ENCODE data around the gene OR4F15.

The OR4F15 gene

GRCh38 chr15:101803209-101803608 lies 8.8 kb upstream of the OR4F15 start, which contains the start of gene OR4F6:
OR4F6 (plus strand) TSS chr15:101803509; CDS start chr15:101805720, 2,211 bp downstream.
- H3K9me3 ChIP-seq (ENCODE audit: control insufficient read depth, low read length) = no peaks in the 10 kb centered on the region
- TF ChIP-seq CTCF (IDR thresholded peaks at IDR 0.05) = no peak
- H2AFZ ChIP-seq = no peak within 1 kb of the TSS
- H3K4me2 ChIP-seq (ENCODE audit: low read length) = no peak within 1 kb of the TSS
- no peaks in the 10 kb centered on the region for H3K79me2 ChIP-seq
- H3K9ac ChIP-seq = no peak within 1 kb of the TSS
- no peak within 1 kb of the TSS for H3K27ac ChIP-seq
- no peaks in the 10 kb centered on the region for H3K27me3 ChIP-seq (ENCODE audit: control insufficient read depth, insufficient read depth, low read length)
- H3K4me3 ChIP-seq (ENCODE audit: low read depth, low read length) = no peak within 1 kb of the TSS
- H3K4me1 ChIP-seq = no peaks in the 10 kb centered on the region
- H3K36me3 ChIP-seq (ENCODE audit: control insufficient read depth, insufficient read depth, low read length) = no peaks in the 10 kb centered on the region

GRCh38 chr15:101803676-101804075 lies 8.3 kb upstream of the OR4F15 start:
- Histone ChIP-seq H3K4me2 (ENCODE audit: low read length) (no peak overlapping the region), H3K9ac (no peak overlapping the region), H3K36me3 (ENCODE audit: control insufficient read depth, insufficient read depth, low read length) (no peaks in the 10 kb centered on the region), H3K27me3 (ENCODE audit: control insufficient read depth, insufficient read depth, low read length) (no peaks in the 10 kb centered on the region), H3K27ac (no peak overlapping the region), H3K4me3 (ENCODE audit: low read depth, low read length) (no peak overlapping the region), H3K4me1 (no peaks in the 10 kb centered on the region), H3K9me3 (ENCODE audit: control insufficient read depth, low read length) (no peaks in the 10 kb centered on the region), H3K79me2 (no peaks in the 10 kb centered on the region), H2AFZ (no peak overlapping the region)
- no peak for TF ChIP-seq CTCF (IDR thresholded peaks at IDR 0.05)

GRCh38 chr15:101804375-101804774 lies 7.6 kb upstream of the OR4F15 start:
- H3K79me2 ChIP-seq = no peaks in the 10 kb centered on the region
- no peak overlapping the region for H3K9ac ChIP-seq
- TF ChIP-seq CTCF (IDR thresholded peaks at IDR 0.05) = no peak
- no peaks in the 10 kb centered on the region for H3K27me3 ChIP-seq (ENCODE audit: control insufficient read depth, insufficient read depth, low read length)
- H3K9me3 ChIP-seq (ENCODE audit: control insufficient read depth, low read length) = no peaks in the 10 kb centered on the region
- H3K4me2 ChIP-seq (ENCODE audit: low read length) = no peak overlapping the region
- H2AFZ ChIP-seq = no peak overlapping the region
- no peak overlapping the region for H3K4me3 ChIP-seq (ENCODE audit: low read depth, low read length)
- no peaks in the 10 kb centered on the region for H3K4me1 ChIP-seq
- H3K27ac ChIP-seq = no peak overlapping the region
- no peaks in the 10 kb centered on the region for H3K36me3 ChIP-seq (ENCODE audit: control insufficient read depth, insufficient read depth, low read length)

DNA sequence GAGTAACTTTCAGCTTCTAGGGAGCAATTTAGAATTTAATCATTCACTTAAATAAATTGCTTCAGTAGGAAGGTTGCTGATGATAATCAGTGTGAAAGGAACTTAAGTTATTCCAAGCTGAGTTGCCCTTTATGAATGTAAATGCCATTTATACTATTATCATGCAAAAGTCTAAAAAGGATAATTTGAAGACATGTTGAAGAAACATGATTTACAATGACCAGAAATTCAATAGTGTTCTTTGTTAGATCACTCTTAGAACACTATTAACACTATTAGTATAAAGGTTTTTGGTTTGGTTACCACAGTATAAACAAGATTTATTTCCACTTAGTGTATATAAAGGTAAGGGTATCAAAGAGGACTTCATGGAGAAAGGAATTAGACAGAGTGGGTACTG lies 7.1 kb upstream of the OR4F15 start:
- H2AFZ ChIP-seq = no peak overlapping the region
- H3K9ac ChIP-seq = no peak overlapping the region
- no peaks in the 10 kb centered on the region for H3K4me1 ChIP-seq
- no peak overlapping the region for H3K27ac ChIP-seq
- no peaks in the 10 kb centered on the region for H3K27me3 ChIP-seq (ENCODE audit: control insufficient read depth, insufficient read depth, low read length)
- no peak overlapping the region for H3K4me3 ChIP-seq (ENCODE audit: low read depth, low read length)
- no peak overlapping the region for H3K4me2 ChIP-seq (ENCODE audit: low read length)
- no peaks in the 10 kb centered on the region for H3K36me3 ChIP-seq (ENCODE audit: control insufficient read depth, insufficient read depth, low read length)
- H3K9me3 ChIP-seq (ENCODE audit: control insufficient read depth, low read length) = no peaks in the 10 kb centered on the region
- no peak for TF ChIP-seq CTCF (IDR thresholded peaks at IDR 0.05)
- no peaks in the 10 kb centered on the region for H3K79me2 ChIP-seq

- no peaks in the 10 kb centered on the region for H3K9me3 ChIP-seq (ENCODE audit: control insufficient read depth, low read length)
- H3K79me2 ChIP-seq = no peaks in the 10 kb centered on the region
- H3K4me1 ChIP-seq = no peaks in the 10 kb centered on the region
- no peak for TF ChIP-seq CTCF (IDR thresholded peaks at IDR 0.05)
- H3K9ac ChIP-seq = no peak overlapping the region
- no peaks in the 10 kb centered on the region for H3K27me3 ChIP-seq (ENCODE audit: control insufficient read depth, insufficient read depth, low read length)
- H3K4me2 ChIP-seq (ENCODE audit: low read length) = no peak overlapping the region
- H2AFZ ChIP-seq = no peak overlapping the region
- H3K27ac ChIP-seq = no peak overlapping the region
- no peak overlapping the region for H3K4me3 ChIP-seq (ENCODE audit: low read depth, low read length)
- H3K36me3 ChIP-seq (ENCODE audit: control insufficient read depth, insufficient read depth, low read length) = no peaks in the 10 kb centered on the region
Observed at GRCh38 chr15:101805605-101806345, 6.2 kb upstream of the OR4F15 start.
